ENCODE measurements around the gene ARMC8. TPM values are rescaled to one million over a fixed set of nuclear protein-coding genes. Genes with fewer than 3 reads are reported as not detected.

The ARMC8 gene
- total RNA-seq, 1 donor from 2014 or later, result 39.6 TPM

GRCh38 chr3:138197058-138197457, 10.0 kb downstream of the ARMC8 start:
- no peaks in the 10 kb centered on the region for H3K4me1 Mint-ChIP-seq (ENCODE audit: unreplicated experiment)
- no peaks in the 10 kb centered on the region for H3K27me3 Mint-ChIP-seq (ENCODE audit: unreplicated experiment)
- H3K27ac Mint-ChIP-seq (ENCODE audit: unreplicated experiment), result no peak overlapping the region
- peak; percentile 42 for DNase-seq (ENCODE audit: low spot score)
- no peaks in the 10 kb centered on the region for H3K9me3 Mint-ChIP-seq (ENCODE audit: unreplicated experiment)
- no peak for TF ChIP-seq CTCF (IDR thresholded peaks at IDR 0.05; ENCODE audit: unreplicated experiment)
- no peak overlapping the region for H3K4me3 Mint-ChIP-seq (ENCODE audit: unreplicated experiment)
- H3K36me3 Mint-ChIP-seq (ENCODE audit: low read depth, unreplicated experiment), result no peaks in the 10 kb centered on the region

- no peaks in the 10 kb centered on the region for H3K4me1 Mint-ChIP-seq (ENCODE audit: unreplicated experiment)
These were observed 10.4 kb downstream of the ARMC8 start for GRCh38 chr3:138197524-138197923.

GRCh38 chr3:138199851-138200250, 12.8 kb downstream of the ARMC8 start:
- no peak for DNase-seq (ENCODE audit: low spot score)
- TF ChIP-seq CTCF (IDR thresholded peaks at IDR 0.05; ENCODE audit: unreplicated experiment), result no peak
- H3K4me1 Mint-ChIP-seq (ENCODE audit: unreplicated experiment), result no peaks in the 10 kb centered on the region
- H3K27ac Mint-ChIP-seq (ENCODE audit: unreplicated experiment), result no peak overlapping the region
- H3K36me3 Mint-ChIP-seq (ENCODE audit: low read depth, unreplicated experiment), result no peaks in the 10 kb centered on the region
- H3K9me3 Mint-ChIP-seq (ENCODE audit: unreplicated experiment), result no peaks in the 10 kb centered on the region
- no peak overlapping the region for H3K4me3 Mint-ChIP-seq (ENCODE audit: unreplicated experiment)
- no peaks in the 10 kb centered on the region for H3K27me3 Mint-ChIP-seq (ENCODE audit: unreplicated experiment)

More at GRCh38 chr3:138197524-138197923, 10.4 kb downstream of the ARMC8 start:
- DNase-seq (ENCODE audit: low spot score), result no peak
- TF ChIP-seq CTCF (IDR thresholded peaks at IDR 0.05; ENCODE audit: unreplicated experiment), result no peak
- H3K9me3 Mint-ChIP-seq (ENCODE audit: unreplicated experiment), result no peaks in the 10 kb centered on the region
- H3K27me3 Mint-ChIP-seq (ENCODE audit: unreplicated experiment), result no peaks in the 10 kb centered on the region
- H3K36me3 Mint-ChIP-seq (ENCODE audit: low read depth, unreplicated experiment), result no peaks in the 10 kb centered on the region
- no peak overlapping the region for H3K27ac Mint-ChIP-seq (ENCODE audit: unreplicated experiment)
- no peak overlapping the region for H3K4me3 Mint-ChIP-seq (ENCODE audit: unreplicated experiment)

- Mint-ChIP-seq H3K9me3 (ENCODE audit: unreplicated experiment) (no peaks in the 10 kb centered on the region), H3K4me1 (ENCODE audit: unreplicated experiment) (no peaks in the 10 kb centered on the region), H3K27me3 (ENCODE audit: unreplicated experiment) (peaks cover under 1% of the 10 kb centered on the region), H3K27ac (ENCODE audit: unreplicated experiment) (no peak overlapping the region), H3K4me3 (ENCODE audit: unreplicated experiment) (no peak overlapping the region), H3K36me3 (ENCODE audit: low read depth, unreplicated experiment) (no peaks in the 10 kb centered on the region)
- TF ChIP-seq CTCF (IDR thresholded peaks at IDR 0.05; ENCODE audit: unreplicated experiment), result no peak
- DNase-seq (ENCODE audit: low spot score), result no peak
These were observed 13.3 kb downstream of the ARMC8 start for GRCh38 chr3:138200424-138200823.

GRCh38 chr3:138202945-138203701, 16.0 kb downstream of the ARMC8 start:
- no peak overlapping the region for H3K4me3 Mint-ChIP-seq (ENCODE audit: unreplicated experiment)
- H3K27me3 Mint-ChIP-seq (ENCODE audit: unreplicated experiment), result peaks cover 3% of the 10 kb centered on the region
- no peaks in the 10 kb centered on the region for H3K36me3 Mint-ChIP-seq (ENCODE audit: low read depth, unreplicated experiment)
- H3K9me3 Mint-ChIP-seq (ENCODE audit: unreplicated experiment), result no peaks in the 10 kb centered on the region
- no peak for DNase-seq (ENCODE audit: low spot score)
- H3K4me1 Mint-ChIP-seq (ENCODE audit: unreplicated experiment), result no peaks in the 10 kb centered on the region
- no peak overlapping the region for H3K27ac Mint-ChIP-seq (ENCODE audit: unreplicated experiment)
- TF ChIP-seq CTCF (IDR thresholded peaks at IDR 0.05; ENCODE audit: unreplicated experiment), result no peak
